Measurements from ENCODE around the gene RND3. TPM values are rescaled to one million over a fixed set of nuclear protein-coding genes. Genes with fewer than 3 reads are reported as not detected.

RND3 gene
- total and polyA plus RNA-seq, 2 experiments from 2014 or later: 199 to 271 TPM

GRCh38 chr2:150485871-150486538 lies 1.5 kb downstream of the RND3 start:
- H3K4me2 ChIP-seq (ENCODE audit: unreplicated experiment): peak overlapping the region; percentile 95
- peaks cover 41% of the 10 kb centered on the region for H3K4me1 ChIP-seq (ENCODE audit: insufficient read depth)
- H3K9ac ChIP-seq: peak overlapping the region; percentile 96
- H4K20me1 ChIP-seq (ENCODE audit: insufficient read depth): no peaks in the 10 kb centered on the region
- peak; percentile 92 for DNase-seq
- H3K9me3 ChIP-seq (ENCODE audit: low read depth): no peaks in the 10 kb centered on the region
- no peaks in the 10 kb centered on the region for H3K27me3 ChIP-seq (replicated peaks; ENCODE audit: insufficient read depth)
- WGBS, 2 experiments (ENCODE audit: low coverage in 1 of 2, low lambda C conversion rate in 2 of 2, missing lambda C conversion rate in 2 of 2): 0 to 1% methylated on average over 58 to 62 of the region's 62 CpGs
- in situ Hi-C loops (cut with MboI): loop anchor here (10.0 to 25.0 kb wide), 3 partner anchors 426 to 891 kb away; no protein-coding TSS in a partner anchor
- H2AFZ ChIP-seq: no peak overlapping the region
- peaks cover 97% of the 10 kb centered on the region for H3K79me2 ChIP-seq (ENCODE audit: insufficient read depth)
- no peak for TF ChIP-seq EZH2phosphoT487 (IDR thresholded peaks at IDR 0.05; ENCODE audit: insufficient read depth, low read depth)
- TF ChIP-seq EZH2 (IDR thresholded peaks at IDR 0.05; ENCODE audit: insufficient read depth, poor library complexity, severe bottlenecking): no peak
- peaks cover 52% of the 10 kb centered on the region for H3F3A ChIP-seq (ENCODE audit: insufficient read depth)
- H3K9me2 ChIP-seq (ENCODE audit: insufficient read depth): no peaks in the 10 kb centered on the region
- H3K4me3 ChIP-seq: peak overlapping the region; percentile 92
- H3K27ac ChIP-seq: peak overlapping the region; percentile 95
- peaks cover 47% of the 10 kb centered on the region for H3K36me3 ChIP-seq (ENCODE audit: low read depth)

DNA sequence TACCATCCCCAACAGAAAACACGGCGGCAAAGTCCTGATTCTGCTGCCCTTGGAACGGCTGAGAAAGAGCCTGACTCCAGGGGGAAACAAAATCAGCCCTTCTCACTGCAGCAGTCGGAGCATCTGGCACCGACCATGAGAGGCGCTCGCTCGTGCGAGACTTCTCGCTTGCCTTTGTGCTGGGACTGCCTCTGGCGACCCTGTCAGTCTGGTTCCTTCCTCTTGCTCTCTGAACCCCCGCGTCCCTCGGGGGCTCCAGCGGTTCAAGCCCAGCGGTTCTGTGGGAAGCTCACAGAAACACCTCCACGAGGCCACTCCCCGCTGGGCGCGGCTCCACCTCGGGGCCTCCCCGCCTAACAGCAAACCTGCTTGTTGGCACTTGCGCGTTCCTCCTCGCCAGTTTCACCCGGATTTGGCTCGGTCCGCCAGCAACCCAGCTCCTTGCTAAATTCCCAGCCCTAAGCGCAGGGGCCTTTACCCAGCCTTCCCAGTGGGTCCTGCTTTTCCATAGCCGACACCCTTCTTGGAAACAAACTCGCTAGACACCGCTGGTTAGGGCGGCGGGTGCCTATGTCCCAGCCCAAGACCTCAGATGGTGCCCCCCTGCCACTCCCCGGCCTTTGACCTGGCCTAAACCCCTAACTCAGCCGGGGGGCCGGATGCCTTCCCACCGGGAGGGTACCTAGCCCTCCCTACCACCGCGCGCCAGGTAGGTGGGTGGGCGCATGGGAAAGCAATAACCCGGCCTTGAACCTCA lies 2.2 kb downstream of the RND3 start:
- peaks cover 97% of the 10 kb centered on the region for H3K79me2 ChIP-seq (ENCODE audit: insufficient read depth)
- peak overlapping the region; percentile 92 for H3K4me3 ChIP-seq
- H2AFZ ChIP-seq: no peak overlapping the region
- H3K4me1 ChIP-seq (ENCODE audit: insufficient read depth): peaks cover 46% of the 10 kb centered on the region
- peak overlapping the region; percentile 95 for H3K27ac ChIP-seq
- H3K27me3 ChIP-seq (replicated peaks; ENCODE audit: insufficient read depth): no peaks in the 10 kb centered on the region
- WGBS, 2 experiments (ENCODE audit: low coverage in 1 of 2, low lambda C conversion rate in 2 of 2, missing lambda C conversion rate in 2 of 2): 1% methylated on average over 43 of the region's 43 CpGs
- in situ Hi-C loops (cut with MboI): loop anchor here (10.0 to 25.0 kb wide), 3 partner anchors 427 to 890 kb away; no protein-coding TSS in a partner anchor
- peak overlapping the region; percentile 95 for H3K4me2 ChIP-seq (ENCODE audit: unreplicated experiment)
- no peaks in the 10 kb centered on the region for H3K9me3 ChIP-seq (ENCODE audit: low read depth)
- H3F3A ChIP-seq (ENCODE audit: insufficient read depth): peaks cover 59% of the 10 kb centered on the region
- no peaks in the 10 kb centered on the region for H3K9me2 ChIP-seq (ENCODE audit: insufficient read depth)
- peak; percentile 84 for DNase-seq
- 0 out of 2 replicates have a peak, but pooled peaks cover 6% of the 10 kb centered on the region for H4K20me1 ChIP-seq (ENCODE audit: insufficient read depth)
- peaks cover 54% of the 10 kb centered on the region for H3K36me3 ChIP-seq (ENCODE audit: low read depth)
- TF ChIP-seq EZH2phosphoT487 (IDR thresholded peaks at IDR 0.05; ENCODE audit: insufficient read depth, low read depth) (no peak), EZH2 (IDR thresholded peaks at IDR 0.05; ENCODE audit: insufficient read depth, poor library complexity, severe bottlenecking) (no peak)
- peak overlapping the region; percentile 96 for H3K9ac ChIP-seq

DNA sequence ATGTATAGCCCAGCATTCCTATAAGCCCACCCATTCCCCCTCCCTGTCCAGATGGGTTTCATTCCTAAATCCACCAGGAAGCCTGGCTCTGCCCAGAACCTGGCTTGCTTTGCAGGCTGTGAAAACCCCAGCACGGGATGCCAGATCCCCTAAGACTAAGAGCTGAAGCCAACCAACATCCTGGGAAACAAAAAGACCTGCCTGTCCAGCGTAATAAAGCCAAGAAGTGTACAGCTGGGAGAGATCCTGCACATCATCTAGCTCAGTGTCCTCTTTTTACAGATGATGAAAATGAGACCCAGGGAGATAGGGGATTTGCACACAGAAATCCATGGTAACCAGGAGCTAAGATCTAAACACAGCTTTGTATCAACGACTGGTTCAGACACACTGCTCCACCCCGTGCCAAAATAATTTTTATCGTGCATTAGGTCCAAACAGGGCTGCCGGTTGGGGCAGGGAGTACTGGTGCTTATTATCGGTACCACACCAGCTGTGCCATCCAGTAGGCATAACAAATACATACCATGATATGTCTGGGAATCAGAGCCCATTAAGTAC lies 2.9 kb downstream of the RND3 start:
- DNase-seq: peak; percentile 55

GRCh38 chr2:150484006-150484405 lies 3.5 kb downstream of the RND3 start:
- Histone ChIP-seq H3K27ac (peak overlapping the region; percentile 95), H3K9me2 (ENCODE audit: insufficient read depth) (no peaks in the 10 kb centered on the region), H3K36me3 (ENCODE audit: low read depth) (peaks cover 54% of the 10 kb centered on the region), H4K20me1 (ENCODE audit: insufficient read depth) (0 out of 2 replicates have a peak, but pooled peaks cover 10% of the 10 kb centered on the region), H3K79me2 (ENCODE audit: insufficient read depth) (peaks cover 97% of the 10 kb centered on the region), H3K4me1 (ENCODE audit: insufficient read depth) (peaks cover 51% of the 10 kb centered on the region), H3K9me3 (ENCODE audit: low read depth) (no peaks in the 10 kb centered on the region), H3K27me3 (replicated peaks; ENCODE audit: insufficient read depth) (no peaks in the 10 kb centered on the region), H3K4me2 (ENCODE audit: unreplicated experiment) (peak overlapping the region; percentile 95), H3F3A (ENCODE audit: insufficient read depth) (peaks cover 72% of the 10 kb centered on the region), H3K4me3 (peak overlapping the region; percentile 92), H3K9ac (peak overlapping the region; percentile 96), H2AFZ (no peak overlapping the region)
- WGBS, 2 experiments (ENCODE audit: low coverage in 1 of 2, low lambda C conversion rate in 2 of 2, missing lambda C conversion rate in 2 of 2): 5 to 7% methylated on average over 3 of the region's 3 CpGs
- TF ChIP-seq EZH2phosphoT487 (IDR thresholded peaks at IDR 0.05; ENCODE audit: insufficient read depth, low read depth) (no peak), EZH2 (IDR thresholded peaks at IDR 0.05; ENCODE audit: insufficient read depth, poor library complexity, severe bottlenecking) (no peak)
- DNase-seq: peak; percentile 63
- in situ Hi-C loops (cut with MboI): loop anchor here (10.0 to 25.0 kb wide), 3 partner anchors 428 to 889 kb away; no protein-coding TSS in a partner anchor

More for the DNA sequence above, 2.9 kb downstream of the RND3 start:
- H3K4me2 ChIP-seq (ENCODE audit: unreplicated experiment): peak overlapping the region; percentile 95
- H4K20me1 ChIP-seq (ENCODE audit: insufficient read depth): 0 out of 2 replicates have a peak, but pooled peaks cover 10% of the 10 kb centered on the region
- peak overlapping the region; percentile 96 for H3K9ac ChIP-seq
- no peaks in the 10 kb centered on the region for H3K27me3 ChIP-seq (replicated peaks; ENCODE audit: insufficient read depth)
- H3F3A ChIP-seq (ENCODE audit: insufficient read depth): peaks cover 67% of the 10 kb centered on the region
- H3K9me2 ChIP-seq (ENCODE audit: insufficient read depth): no peaks in the 10 kb centered on the region
- H3K27ac ChIP-seq: peak overlapping the region; percentile 95
- peak overlapping the region; percentile 92 for H3K4me3 ChIP-seq
- no peaks in the 10 kb centered on the region for H3K9me3 ChIP-seq (ENCODE audit: low read depth)
- no peak overlapping the region for H2AFZ ChIP-seq
- peaks cover 49% of the 10 kb centered on the region for H3K4me1 ChIP-seq (ENCODE audit: insufficient read depth)
- peaks cover 97% of the 10 kb centered on the region for H3K79me2 ChIP-seq (ENCODE audit: insufficient read depth)
- TF ChIP-seq EZH2 (IDR thresholded peaks at IDR 0.05; ENCODE audit: insufficient read depth, poor library complexity, severe bottlenecking) (no peak), EZH2phosphoT487 (IDR thresholded peaks at IDR 0.05; ENCODE audit: insufficient read depth, low read depth) (no peak)
- in situ Hi-C loops (cut with MboI): loop anchor here (10.0 to 25.0 kb wide), 3 partner anchors 428 to 890 kb away; no protein-coding TSS in a partner anchor
- WGBS, 2 experiments (ENCODE audit: low coverage in 1 of 2, low lambda C conversion rate in 2 of 2, missing lambda C conversion rate in 2 of 2): 1 to 3% methylated on average over 7 of the region's 7 CpGs
- H3K36me3 ChIP-seq (ENCODE audit: low read depth): peaks cover 54% of the 10 kb centered on the region
